IPS DF 6.9 (cell line): ENCODE data around the gene CMIP.

Experiments used
- DNase-seq: peaks from one replicate; pipeline ENCODE4 v3.0.0-alpha.2; 2013; ENCODE audit warnings: low read depth, low spot score
- H3K27ac ChIP-seq: one replicate; pipeline ENCODE4 v1.5.1; 2013; ENCODE audit warnings: low read length, control low read depth
- H3K27me3 ChIP-seq: 2 replicates; pipeline ENCODE4 v1.6.1; 2013; ENCODE audit warnings: mild to moderate bottlenecking, low read length; ENCODE audit not compliant: control insufficient read depth, insufficient read depth
- H3K36me3 ChIP-seq: 2 replicates; pipeline ENCODE4 v1.6.1; 2013; ENCODE audit warnings: low read length; ENCODE audit not compliant: control insufficient read depth, insufficient read depth
- H3K4me1 ChIP-seq: 2 replicates; pipeline ENCODE4 v1.6.1; 2013; ENCODE audit warnings: low read length; ENCODE audit not compliant: control insufficient read depth, insufficient read depth
- H3K4me3 ChIP-seq: 2 replicates; pipeline ENCODE4 v1.5.1; 2013; ENCODE audit warnings: mild to moderate bottlenecking, low read length
- H3K9me3 ChIP-seq: 2 replicates; pipeline ENCODE4 v1.6.1; 2013; ENCODE audit warnings: low read length, inconsistent platforms; ENCODE audit not compliant: control insufficient read depth, insufficient read depth
- WGBS: extraction: QIAGEN DNeasy Blood & Tissue Kit; methylation state at CpG from one replicate; pipeline ENCODE4 v1.1.7; 2013; ENCODE audit warnings: mixed read lengths, missing lambda C conversion rate; ENCODE audit not compliant: insufficient read length, insufficient coverage; 5-methylcytosine and 5-hydroxymethylcytosine counted together

CMIP gene

DNA sequence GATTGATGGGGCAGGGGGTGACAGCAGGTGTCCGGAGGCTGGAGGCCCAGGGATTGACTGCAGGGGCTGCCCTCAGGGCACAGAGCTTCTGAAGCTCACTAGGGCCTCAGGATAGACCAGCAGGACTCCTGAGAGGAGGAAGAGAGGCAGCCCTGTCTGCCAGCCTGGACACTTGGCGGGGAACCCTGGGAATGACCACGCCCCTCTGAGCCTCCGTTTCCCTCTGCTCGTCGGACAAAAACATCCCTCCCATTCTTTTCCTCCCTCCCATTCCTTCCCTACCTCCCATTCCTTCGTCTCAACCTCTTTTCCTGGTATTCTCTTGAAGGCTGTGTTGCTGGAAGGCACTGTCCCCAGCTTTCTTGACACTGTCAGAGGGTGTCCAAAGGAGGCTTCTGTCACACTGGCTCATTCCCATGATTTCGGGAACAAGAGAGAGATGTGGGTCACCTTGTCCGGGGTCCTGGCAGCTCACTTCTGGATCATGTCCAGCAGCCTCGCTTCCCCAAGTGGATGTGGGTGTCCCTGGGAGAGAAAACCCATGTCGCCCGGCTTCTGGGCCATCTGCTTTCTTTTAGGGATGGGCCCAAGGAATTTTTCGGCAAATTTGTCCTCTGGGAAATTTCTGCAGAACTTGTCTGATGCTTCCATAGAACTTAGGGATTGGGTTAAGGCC is 145.5 kb downstream of the CMIP start:
- Histone ChIP-seq H3K27me3 (no peaks in the 10 kb centered on the region), H3K27ac (no peak overlapping the region), H3K9me3 (no peaks in the 10 kb centered on the region), H3K36me3 (no peaks in the 10 kb centered on the region), H3K4me3 (no peak overlapping the region), H3K4me1 (peaks cover 2% of the 10 kb centered on the region; the same call in 1 of the 2 replicates)
- WGBS: 100% methylated on average over 3 of the region's 13 CpGs
- DNase-seq: no peak

- H3K4me3 ChIP-seq: no peak overlapping the region
- DNase-seq: no peak
- H3K4me1 ChIP-seq: peaks cover 2% of the 10 kb centered on the region; the same call in 1 of the 2 replicates
- WGBS: no CpG with 5 or more reads among the region's 5 CpGs
- no peaks in the 10 kb centered on the region for H3K9me3 ChIP-seq
- H3K27ac ChIP-seq: no peak overlapping the region
- no peaks in the 10 kb centered on the region for H3K27me3 ChIP-seq
- H3K36me3 ChIP-seq: no peaks in the 10 kb centered on the region
Measured at GRCh38 chr16:81590714-81591544, 146.3 kb downstream of the CMIP start.

DNA sequence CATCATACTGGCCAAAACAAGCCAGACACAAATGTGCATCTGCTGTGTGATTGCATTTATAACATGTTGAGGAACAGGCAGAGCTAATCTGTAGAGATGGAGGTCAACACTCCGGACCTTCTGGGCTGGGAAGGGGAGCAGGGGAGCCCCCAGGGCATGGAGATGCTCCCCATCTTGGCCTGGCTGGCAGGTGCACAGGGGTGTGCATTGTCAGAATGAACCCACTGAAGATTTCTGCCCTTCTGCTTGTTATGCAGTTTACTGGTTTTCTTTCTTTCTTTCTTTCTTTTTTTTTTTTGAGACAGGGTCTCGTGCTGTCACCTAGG is 146.9 kb downstream of the CMIP start:
- Histone ChIP-seq H3K9me3 (no peaks in the 10 kb centered on the region), H3K4me3 (no peak overlapping the region), H3K36me3 (no peaks in the 10 kb centered on the region), H3K4me1 (peaks cover 2% of the 10 kb centered on the region; the same call in 1 of the 2 replicates), H3K27me3 (no peaks in the 10 kb centered on the region), H3K27ac (no peak overlapping the region)
- no CpG with 5 or more reads among the region's 2 CpGs for WGBS
- no peak for DNase-seq

GRCh38 chr16:81592353-81592866 is 147.8 kb downstream of the CMIP start:
- H3K9me3 ChIP-seq: no peaks in the 10 kb centered on the region
- peaks cover 2% of the 10 kb centered on the region; the same call in 1 of the 2 replicates for H3K4me1 ChIP-seq
- DNase-seq: no peak
- H3K4me3 ChIP-seq: no peak overlapping the region
- H3K27me3 ChIP-seq: no peaks in the 10 kb centered on the region
- H3K36me3 ChIP-seq: no peaks in the 10 kb centered on the region
- H3K27ac ChIP-seq: no peak overlapping the region
- WGBS: no CpG with 5 or more reads among the region's 11 CpGs

GRCh38 chr16:81593481-81593880 is 148.9 kb downstream of the CMIP start:
- Histone ChIP-seq H3K36me3 (no peaks in the 10 kb centered on the region), H3K4me1 (peaks cover 2% of the 10 kb centered on the region; the same call in 1 of the 2 replicates), H3K4me3 (no peak overlapping the region), H3K27ac (no peak overlapping the region), H3K27me3 (no peaks in the 10 kb centered on the region), H3K9me3 (no peaks in the 10 kb centered on the region)
- DNase-seq: no peak
- WGBS: no CpG with 5 or more reads among the region's 16 CpGs

GRCh38 chr16:81595629-81596292 is 151.2 kb downstream of the CMIP start:
- no CpG with 5 or more reads among the region's 9 CpGs for WGBS
- H3K27me3 ChIP-seq: no peaks in the 10 kb centered on the region
- no peak for DNase-seq
- H3K4me3 ChIP-seq: no peak overlapping the region
- H3K4me1 ChIP-seq: peaks cover 3% of the 10 kb centered on the region
- no peaks in the 10 kb centered on the region for H3K36me3 ChIP-seq
- no peaks in the 10 kb centered on the region for H3K9me3 ChIP-seq
- H3K27ac ChIP-seq: no peak overlapping the region

GRCh38 chr16:81597079-81597658 is 152.6 kb downstream of the CMIP start:
- no CpG with 5 or more reads among the region's 5 CpGs for WGBS
- Histone ChIP-seq H3K4me1 (peaks cover 3% of the 10 kb centered on the region), H3K4me3 (no peak overlapping the region), H3K36me3 (no peaks in the 10 kb centered on the region), H3K27me3 (no peaks in the 10 kb centered on the region), H3K27ac (no peak overlapping the region), H3K9me3 (no peaks in the 10 kb centered on the region)
- DNase-seq: no peak

GRCh38 chr16:81598083-81598482 is 153.5 kb downstream of the CMIP start:
- Histone ChIP-seq H3K27me3 (no peaks in the 10 kb centered on the region), H3K4me3 (no peak overlapping the region), H3K9me3 (no peaks in the 10 kb centered on the region), H3K36me3 (no peaks in the 10 kb centered on the region), H3K4me1 (peaks cover 2% of the 10 kb centered on the region), H3K27ac (no peak overlapping the region)
- no CpG with 5 or more reads among the region's 12 CpGs for WGBS
- no peak for DNase-seq

- WGBS: no CpG with 5 or more reads among the region's 11 CpGs
- no peaks in the 10 kb centered on the region for H3K36me3 ChIP-seq
- no peaks in the 10 kb centered on the region for H3K27me3 ChIP-seq
- no peak for DNase-seq
- H3K9me3 ChIP-seq: no peaks in the 10 kb centered on the region
- no peak overlapping the region for H3K27ac ChIP-seq
- no peak overlapping the region for H3K4me3 ChIP-seq
- H3K4me1 ChIP-seq: peaks cover 2% of the 10 kb centered on the region
Measured at GRCh38 chr16:81599034-81599744, 154.6 kb downstream of the CMIP start.

DNA sequence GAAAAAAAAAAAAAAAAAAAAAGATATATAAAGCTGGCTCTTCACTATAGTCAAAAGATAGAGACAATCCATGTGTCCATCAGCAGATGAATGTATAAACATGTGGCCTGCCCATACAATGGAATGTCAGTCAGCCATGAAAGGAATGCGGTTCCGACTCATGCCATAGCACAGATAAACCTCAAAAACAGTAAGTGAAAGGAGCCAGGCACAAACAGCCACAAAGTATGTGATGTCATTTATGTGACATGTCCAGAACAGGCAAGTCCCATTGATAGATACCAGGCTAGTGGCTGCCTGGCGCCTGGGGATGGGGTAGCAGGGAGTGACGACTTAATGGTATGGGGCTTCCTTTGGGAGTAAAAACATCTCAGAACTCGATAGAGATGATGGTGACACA is 155.7 kb downstream of the CMIP start:
- H3K36me3 ChIP-seq: no peaks in the 10 kb centered on the region
- H3K27ac ChIP-seq: no peak overlapping the region
- peaks cover 2% of the 10 kb centered on the region for H3K4me1 ChIP-seq
- H3K9me3 ChIP-seq: no peaks in the 10 kb centered on the region
- no peak overlapping the region for H3K4me3 ChIP-seq
- WGBS: no CpG with 5 or more reads among the region's 5 CpGs
- no peak for DNase-seq
- no peaks in the 10 kb centered on the region for H3K27me3 ChIP-seq
